Stimulated activated naive CD8-positive, alpha-beta T cell treated with anti-CD3 and anti-CD28 coated beads, Interleukin-15, amount 100 ng/mL, for 72 hours (primary cell): ENCODE measurements around the gene HOXB2.
"Not testable (repeated sequence)": the region's sequence is repeated elsewhere in the genome, so short reads cannot be mapped to it uniquely, and the experiment has no call there.

Source experiments
- ATAC-seq: fragments of 150-1000 bp; cut with Tn5 transposase; 2 replicates; pipeline ENCODE4 v1.10.0; 2021; ENCODE audit warnings: mild to moderate bottlenecking, moderate library complexity
- DNase-seq, 2 donors: peaks; one replicate each; pipeline ENCODE4 v3.0.0; 2021 to 2022
- H3K27ac Mint-ChIP-seq, 2 donors: one replicate each; pipeline ENCODE4 v1.8.0; 2022; ENCODE audit warnings: mild to moderate bottlenecking in 2 of 2, mixed read lengths in 2 of 2, moderate library complexity in 2 of 2
- H3K27me3 Mint-ChIP-seq: one replicate; pipeline ENCODE4 v1.8.0; 2022; ENCODE audit warnings: mixed read lengths
- H3K4me1 Mint-ChIP-seq: one replicate; pipeline ENCODE4 v1.8.0; 2022; ENCODE audit warnings: mild to moderate bottlenecking, mixed read lengths
- H3K4me3 Mint-ChIP-seq, 2 donors: one replicate each; pipeline ENCODE4 v1.8.0; 2022; ENCODE audit warnings: mild to moderate bottlenecking in 2 of 2, mixed read lengths in 2 of 2, moderate library complexity in 1 of 2
- H3K9me3 Mint-ChIP-seq, 2 donors: one replicate each; pipeline ENCODE4 v1.8.0; 2022; ENCODE audit warnings: mixed read lengths in 2 of 2

HOXB2 gene

GRCh38 chr17:48510761-48511604 is 33.9 kb downstream of the HOXB2 start:
- Mint-ChIP-seq H3K4me3 (peak overlapping the region; percentile 22 to 29), H3K9me3 (no peaks in the 10 kb centered on the region), H3K4me1 (peaks cover 47% of the 10 kb centered on the region), H3K27ac (peak overlapping the region in 1 of 2 donors; percentile 52), H3K27me3 (peaks cover 57% of the 10 kb centered on the region)
- ATAC-seq (peak; percentile 75), DNase-seq (peak; percentile 24 to 43)

- no peaks in the 10 kb centered on the region for H3K9me3 Mint-ChIP-seq
- no peak overlapping the region for H3K27ac Mint-ChIP-seq
- DNase-seq: no peak
- ATAC-seq: no peak
- H3K4me1 Mint-ChIP-seq: peaks cover 53% of the 10 kb centered on the region
- no peak overlapping the region for H3K4me3 Mint-ChIP-seq
- peaks cover 52% of the 10 kb centered on the region for H3K27me3 Mint-ChIP-seq
Measured at GRCh38 chr17:48510381-48510760, 34.5 kb downstream of the HOXB2 start.

DNA sequence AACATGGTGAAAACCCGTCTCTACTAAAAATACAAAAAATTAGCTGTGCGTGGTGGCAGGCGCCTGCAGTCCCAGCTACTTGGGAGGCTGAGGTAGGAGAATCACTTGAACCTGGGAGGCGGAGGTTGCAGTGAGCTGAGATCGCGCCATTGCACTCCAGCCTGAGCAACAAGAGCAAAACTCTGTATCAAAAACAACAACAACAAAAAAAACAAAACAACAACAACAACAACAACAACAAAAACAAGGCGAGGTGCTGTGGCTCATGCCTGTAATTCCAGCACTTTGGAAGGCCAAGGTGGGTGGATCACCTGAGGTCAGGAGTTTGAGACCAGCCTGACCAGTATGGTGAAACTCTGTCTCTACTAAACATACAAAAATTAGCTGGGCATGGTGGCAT is 35.2 kb downstream of the HOXB2 start:
- peaks cover 52% of the 10 kb centered on the region for H3K27me3 Mint-ChIP-seq
- H3K4me1 Mint-ChIP-seq: peaks cover 58% of the 10 kb centered on the region
- H3K9me3 Mint-ChIP-seq, H3K4me3 Mint-ChIP-seq, H3K27ac Mint-ChIP-seq, ATAC-seq, DNase-seq: not testable (repeated sequence)

GRCh38 chr17:48506246-48506645 is 38.7 kb downstream of the HOXB2 start:
- no peaks in the 10 kb centered on the region for H3K9me3 Mint-ChIP-seq
- ATAC-seq (no peak), DNase-seq (no peak)
- peaks cover 27% of the 10 kb centered on the region for H3K4me1 Mint-ChIP-seq
- H3K27me3 Mint-ChIP-seq: peaks cover 58% of the 10 kb centered on the region
- no peak overlapping the region for H3K4me3 Mint-ChIP-seq
- peak overlapping the region in 1 of 2 donors; percentile 49 for H3K27ac Mint-ChIP-seq

- peak; percentile 99 for ATAC-seq
- Mint-ChIP-seq H3K4me3 (no peak overlapping the region), H3K9me3 (no peaks in the 10 kb centered on the region), H3K4me1 (peaks cover 22% of the 10 kb centered on the region), H3K27ac (peak overlapping the region in 1 of 2 donors; percentile 49), H3K27me3 (peaks cover 62% of the 10 kb centered on the region)
- peak; percentile 31 to 69 for DNase-seq
Measured at GRCh38 chr17:48505788-48506187, 39.1 kb downstream of the HOXB2 start.

DNA sequence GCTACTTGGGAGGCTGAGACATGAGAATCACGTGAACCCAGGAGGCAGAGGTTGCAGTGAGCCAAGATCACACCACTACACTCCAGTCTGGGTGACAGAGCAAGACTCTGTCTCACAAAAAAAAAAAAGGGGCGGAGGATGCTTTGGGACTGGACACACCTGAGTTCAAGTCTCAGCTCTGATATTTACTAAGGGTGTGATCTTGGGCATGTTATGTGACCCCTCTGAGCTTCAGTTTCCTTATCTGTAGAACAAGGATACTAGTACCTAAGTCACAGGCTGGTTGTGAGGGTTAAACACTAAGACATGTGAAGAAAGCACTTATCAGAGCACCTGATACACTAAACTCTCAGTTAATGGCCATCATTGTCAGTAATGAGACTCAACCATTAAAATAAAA is 40.0 kb downstream of the HOXB2 start:
- no peak overlapping the region for H3K4me3 Mint-ChIP-seq
- ATAC-seq (no peak), DNase-seq (no peak)
- H3K9me3 Mint-ChIP-seq: no peaks in the 10 kb centered on the region
- no peak overlapping the region for H3K27ac Mint-ChIP-seq
- H3K27me3 Mint-ChIP-seq: peaks cover 70% of the 10 kb centered on the region
- peaks cover 16% of the 10 kb centered on the region for H3K4me1 Mint-ChIP-seq

DNA sequence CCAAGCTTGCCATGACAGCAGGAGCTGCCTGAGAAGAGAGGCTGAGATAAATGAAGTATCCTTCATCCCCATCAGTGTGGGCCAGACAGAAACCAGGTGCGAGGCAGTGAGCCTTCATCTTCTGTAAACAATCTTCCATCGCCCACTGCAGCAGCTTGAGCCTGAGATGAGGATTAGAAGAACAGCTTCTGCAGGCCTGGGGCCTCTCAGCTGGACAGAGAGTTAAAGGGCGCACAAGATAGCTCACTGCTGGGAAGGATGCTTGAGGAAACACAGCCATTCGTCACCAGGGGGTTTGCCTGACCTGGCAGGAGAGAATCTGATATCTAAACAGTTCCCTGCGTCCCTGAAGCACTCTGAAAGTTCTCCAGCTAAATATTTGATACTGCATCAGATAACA is 41.2 kb downstream of the HOXB2 start:
- H3K27me3 Mint-ChIP-seq: peaks cover 68% of the 10 kb centered on the region
- peaks cover 16% of the 10 kb centered on the region for H3K4me1 Mint-ChIP-seq
- DNase-seq (no peak), ATAC-seq (no peak)
- H3K27ac Mint-ChIP-seq: no peak overlapping the region
- H3K4me3 Mint-ChIP-seq: no peak overlapping the region
- H3K9me3 Mint-ChIP-seq: no peaks in the 10 kb centered on the region

GRCh38 chr17:48502901-48503300 is 42.0 kb downstream of the HOXB2 start:
- no peaks in the 10 kb centered on the region for H3K9me3 Mint-ChIP-seq
- H3K4me3 Mint-ChIP-seq: no peak overlapping the region
- H3K27ac Mint-ChIP-seq: no peak overlapping the region
- H3K4me1 Mint-ChIP-seq: peaks cover 16% of the 10 kb centered on the region
- H3K27me3 Mint-ChIP-seq: peaks cover 70% of the 10 kb centered on the region
- no peak for ATAC-seq
- DNase-seq: no peak

GRCh38 chr17:48502312-48502711 is 42.6 kb downstream of the HOXB2 start:
- peaks cover 76% of the 10 kb centered on the region for H3K27me3 Mint-ChIP-seq
- H3K4me1 Mint-ChIP-seq: peaks cover 16% of the 10 kb centered on the region
- no peak overlapping the region for H3K4me3 Mint-ChIP-seq
- H3K27ac Mint-ChIP-seq: peak overlapping the region in 1 of 2 donors; percentile 28
- H3K9me3 Mint-ChIP-seq: no peaks in the 10 kb centered on the region
- DNase-seq (no peak), ATAC-seq (no peak)

DNA sequence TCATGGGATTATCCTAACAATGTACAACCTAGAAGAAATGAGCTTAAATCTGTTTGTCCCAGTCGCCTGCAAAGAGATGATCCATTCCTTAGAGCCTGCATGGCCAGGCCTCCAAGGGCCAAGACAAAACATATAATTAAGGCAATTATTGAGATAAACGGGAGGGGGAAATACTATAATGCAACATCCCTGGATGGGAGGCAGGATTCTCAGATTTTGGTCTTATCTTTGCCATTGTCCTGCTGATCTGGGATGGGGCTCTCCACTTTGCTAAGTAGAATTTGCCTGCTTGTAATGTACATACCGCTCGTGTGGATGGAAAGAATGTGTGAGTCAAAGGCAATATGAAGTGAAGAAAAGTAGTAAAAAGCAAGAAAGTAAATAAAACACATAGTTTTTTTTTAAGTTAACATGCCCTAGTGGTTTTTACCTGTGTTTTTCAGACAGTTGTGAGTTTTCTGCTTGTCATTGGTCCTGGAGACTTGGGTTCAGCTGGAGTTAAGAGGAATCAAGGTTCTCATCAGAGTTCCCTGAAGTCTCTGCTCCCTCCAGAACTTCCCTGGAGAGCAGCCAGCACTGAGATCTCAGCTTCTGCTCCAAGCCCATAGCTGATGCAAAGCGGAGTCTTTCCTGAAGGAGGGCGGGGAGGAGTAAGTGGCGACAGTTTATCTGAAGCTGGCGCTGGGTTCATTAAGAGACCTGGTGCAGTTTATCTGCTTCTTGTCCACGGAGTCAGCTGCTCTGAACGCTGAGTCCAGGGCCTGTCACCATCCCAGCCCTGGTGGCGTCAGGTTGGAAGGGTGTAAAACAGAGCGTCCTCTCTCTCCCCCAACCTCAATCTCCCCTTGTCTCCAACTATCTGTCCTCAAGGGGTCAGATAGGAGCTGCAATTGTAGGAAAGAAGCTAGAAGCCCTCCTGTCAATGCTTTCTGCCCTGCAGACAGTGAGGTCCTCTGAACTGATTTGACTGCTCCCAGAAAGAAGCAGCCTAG is 44.2 kb downstream of the HOXB2 start:
- DNase-seq: no peak
- Mint-ChIP-seq H3K27me3 (peaks cover 76% of the 10 kb centered on the region), H3K27ac (peak overlapping the region in 1 of 2 donors; percentile 2)

GRCh38 chr17:48499735-48500434 is 45.0 kb downstream of the HOXB2 start:
- ATAC-seq: no peak
- no peak for DNase-seq
- H3K27me3 Mint-ChIP-seq: peaks cover 78% of the 10 kb centered on the region
- H3K27ac Mint-ChIP-seq: peak overlapping the region in 1 of 2 donors; percentile 2
- H3K4me3 Mint-ChIP-seq: no peak overlapping the region
- no peaks in the 10 kb centered on the region for H3K9me3 Mint-ChIP-seq
- peaks cover under 1% of the 10 kb centered on the region for H3K4me1 Mint-ChIP-seq

More for the DNA sequence above, 44.2 kb downstream of the HOXB2 start:
- ATAC-seq: no peak
- H3K4me1 Mint-ChIP-seq: peaks cover 9% of the 10 kb centered on the region
- no peak overlapping the region for H3K4me3 Mint-ChIP-seq
- no peaks in the 10 kb centered on the region for H3K9me3 Mint-ChIP-seq

DNA sequence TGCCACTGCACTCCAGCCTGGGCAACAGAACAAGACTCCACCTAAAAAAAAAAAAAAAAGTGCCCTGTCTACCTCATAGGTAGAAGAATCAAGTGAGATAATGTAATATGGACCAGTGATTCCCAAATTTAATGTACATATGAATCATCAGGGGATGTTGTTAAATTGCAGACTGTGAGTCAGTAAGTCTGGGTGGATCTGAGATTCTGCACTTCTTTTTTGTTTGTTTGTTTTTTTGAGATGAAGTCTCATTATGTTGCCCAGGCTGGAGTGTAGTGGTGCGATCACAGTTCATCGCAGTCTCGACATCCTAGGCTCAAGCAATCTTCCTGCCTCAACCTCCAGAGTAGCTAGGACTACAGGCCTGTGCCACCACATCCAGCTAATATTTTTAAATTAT is 45.7 kb downstream of the HOXB2 start:
- H3K9me3 Mint-ChIP-seq: no peaks in the 10 kb centered on the region
- H3K4me1 Mint-ChIP-seq: no peaks in the 10 kb centered on the region
- ATAC-seq (no peak), DNase-seq (no peak)
- no peak overlapping the region for H3K27ac Mint-ChIP-seq
- no peak overlapping the region for H3K4me3 Mint-ChIP-seq
- peaks cover 78% of the 10 kb centered on the region for H3K27me3 Mint-ChIP-seq

DNA sequence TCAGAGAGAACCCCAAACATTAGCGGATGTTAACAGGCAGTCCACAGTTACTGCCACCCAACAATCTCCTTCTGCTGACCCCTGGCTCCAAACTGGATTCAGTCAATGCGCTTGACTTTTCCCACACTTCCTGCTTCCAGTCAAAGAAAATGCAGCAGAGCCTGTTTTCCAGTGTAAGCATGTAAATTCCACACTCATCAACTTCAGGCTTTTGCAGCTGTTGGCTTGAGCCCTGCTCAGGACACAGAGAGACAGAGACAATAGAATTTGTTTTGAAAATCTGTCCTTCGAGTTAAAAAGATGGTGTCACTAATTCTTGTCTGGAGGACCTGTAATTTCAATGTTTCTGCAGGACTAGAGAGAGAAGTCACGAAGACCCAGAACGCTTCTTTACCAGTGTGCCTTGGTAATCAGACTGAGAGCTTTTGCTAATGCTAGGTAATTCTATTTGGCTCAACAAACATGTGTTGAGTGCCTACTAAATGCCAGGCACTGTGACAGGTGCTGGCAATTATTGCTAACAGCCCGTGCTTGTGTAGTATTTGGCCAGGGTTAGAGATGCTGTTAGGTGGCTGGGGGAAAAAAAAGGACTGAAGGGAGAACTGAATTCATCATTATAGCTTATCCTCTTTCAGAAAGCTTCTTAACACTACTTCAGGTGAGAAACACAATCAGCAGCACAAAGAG is 46.6 kb downstream of the HOXB2 start:
- Mint-ChIP-seq H3K9me3 (no peaks in the 10 kb centered on the region), H3K27ac (no peak overlapping the region)
- no peak for ATAC-seq

GRCh38 chr17:48497103-48497502 is 47.8 kb downstream of the HOXB2 start:
- no peaks in the 10 kb centered on the region for H3K9me3 Mint-ChIP-seq
- H3K27ac Mint-ChIP-seq: no peak overlapping the region
- peaks cover 68% of the 10 kb centered on the region for H3K27me3 Mint-ChIP-seq
- H3K4me1 Mint-ChIP-seq: peaks cover 13% of the 10 kb centered on the region
- H3K4me3 Mint-ChIP-seq: no peak overlapping the region
- no peak for ATAC-seq
- no peak for DNase-seq

More for the DNA sequence above, 46.6 kb downstream of the HOXB2 start:
- peaks cover under 1% of the 10 kb centered on the region for H3K4me1 Mint-ChIP-seq
- peaks cover 78% of the 10 kb centered on the region for H3K27me3 Mint-ChIP-seq
- DNase-seq: no peak
- H3K4me3 Mint-ChIP-seq: no peak overlapping the region

- peaks cover 64% of the 10 kb centered on the region for H3K27me3 Mint-ChIP-seq
- DNase-seq (no peak), ATAC-seq (no peak)
- H3K9me3 Mint-ChIP-seq: no peaks in the 10 kb centered on the region
- H3K27ac Mint-ChIP-seq: no peak overlapping the region
- H3K4me3 Mint-ChIP-seq: no peak overlapping the region
- peaks cover 29% of the 10 kb centered on the region for H3K4me1 Mint-ChIP-seq
Measured at GRCh38 chr17:48494335-48494734, 50.6 kb downstream of the HOXB2 start.
